GM21381 (cell line): ENCODE data around the gene MLST8.
"Not testable (repeated sequence)": the region's sequence is repeated elsewhere in the genome, so short reads cannot be mapped to it uniquely, and the experiment has no call there.

ENCODE experiments used
- ATAC-seq: cut with Tn5 transposase; IDR thresholded peaks from one replicate; pipeline ENCODE4 v1.9.1; 2021; ENCODE audit warnings: mild to moderate bottlenecking, moderate library complexity; ENCODE audit not compliant: unreplicated experiment

The MLST8 gene

DNA sequence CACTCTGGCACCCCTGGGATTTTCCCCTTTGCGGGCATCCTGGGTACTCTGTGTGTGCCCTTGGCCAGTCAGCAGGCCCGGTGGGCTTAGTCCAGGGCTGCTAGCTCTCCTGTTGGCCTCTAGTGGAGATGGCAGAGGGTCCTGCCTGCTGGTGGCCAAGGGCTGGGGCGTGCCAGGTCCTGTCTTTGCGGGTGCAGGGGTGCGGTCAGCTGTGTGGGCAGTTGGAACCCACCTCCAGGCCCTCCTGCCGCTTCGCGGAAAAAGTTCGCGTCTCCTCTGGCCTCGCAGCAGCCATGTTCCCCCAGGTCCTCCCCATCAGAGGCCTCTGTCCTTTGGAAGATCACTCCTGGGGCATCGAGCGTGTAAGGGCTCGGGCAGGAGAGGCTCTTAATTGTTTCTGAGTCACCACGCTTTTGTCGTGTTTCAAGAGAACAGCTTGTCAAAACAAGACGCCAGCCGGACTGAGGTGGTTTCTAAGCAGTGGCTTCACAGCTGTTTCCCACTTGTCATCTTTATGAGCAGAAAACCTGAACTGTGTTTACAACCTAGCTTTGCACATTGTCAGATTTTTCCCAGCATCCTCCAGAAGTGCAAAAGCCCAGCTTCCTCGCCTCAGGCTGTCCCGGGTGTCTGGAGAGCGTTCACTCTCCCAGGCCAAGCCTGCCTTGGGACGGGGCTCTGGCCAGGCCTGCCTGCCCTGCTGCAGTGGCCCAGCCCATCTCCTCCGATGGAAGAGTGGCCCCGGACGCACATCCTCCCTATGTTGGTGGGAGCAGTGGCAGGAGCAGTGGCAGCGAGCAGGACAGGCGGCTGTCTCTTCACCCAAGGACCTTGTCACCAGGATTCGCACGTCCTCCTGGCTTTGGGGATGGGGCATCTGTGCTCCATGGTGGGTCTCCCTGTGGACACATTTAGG is 26.0 kb downstream of the MLST8 start:
- no peak for ATAC-seq

DNA sequence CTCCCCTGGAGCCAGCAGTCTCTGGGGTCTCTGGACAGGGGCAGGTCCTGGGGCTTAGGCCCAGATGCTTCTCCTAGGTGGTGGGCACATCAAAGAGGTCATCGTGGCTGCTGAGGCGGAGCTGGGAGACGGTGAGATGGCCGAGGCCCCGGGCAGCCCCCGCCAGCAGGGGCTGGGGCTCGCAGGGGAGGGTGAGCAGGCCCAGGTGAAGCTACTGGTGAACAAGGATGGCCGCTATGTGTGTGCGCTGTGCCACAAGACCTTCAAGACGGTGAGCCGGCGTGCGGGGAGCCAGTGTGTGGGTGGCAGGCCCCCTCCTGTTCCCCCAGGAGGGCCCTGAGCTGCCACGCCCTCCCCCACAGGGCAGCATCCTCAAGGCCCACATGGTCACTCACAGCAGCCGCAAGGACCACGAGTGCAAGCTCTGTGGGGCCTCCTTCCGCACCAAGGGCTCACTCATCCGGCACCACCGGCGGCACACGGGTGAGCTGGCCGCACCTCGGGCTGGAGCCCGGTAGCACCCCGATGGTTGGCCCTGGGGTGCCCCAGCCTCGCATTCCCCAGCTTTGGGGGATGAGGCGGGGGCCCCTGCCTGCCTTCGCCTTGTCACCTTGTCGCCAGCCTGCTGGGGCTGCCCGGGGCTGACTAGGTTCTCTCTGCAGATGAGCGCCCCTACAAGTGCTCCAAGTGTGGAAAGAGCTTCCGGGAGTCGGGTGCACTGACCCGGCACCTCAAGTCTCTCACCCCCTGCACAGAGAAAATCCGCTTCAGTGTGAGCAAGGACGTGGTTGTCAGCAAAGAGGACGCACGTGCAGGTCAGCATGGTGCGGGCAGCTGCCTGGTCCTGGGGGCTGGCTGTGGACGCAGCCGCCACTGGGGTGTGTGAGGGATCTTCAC is 27.1 kb downstream of the MLST8 start:
- ATAC-seq: no peak

DNA sequence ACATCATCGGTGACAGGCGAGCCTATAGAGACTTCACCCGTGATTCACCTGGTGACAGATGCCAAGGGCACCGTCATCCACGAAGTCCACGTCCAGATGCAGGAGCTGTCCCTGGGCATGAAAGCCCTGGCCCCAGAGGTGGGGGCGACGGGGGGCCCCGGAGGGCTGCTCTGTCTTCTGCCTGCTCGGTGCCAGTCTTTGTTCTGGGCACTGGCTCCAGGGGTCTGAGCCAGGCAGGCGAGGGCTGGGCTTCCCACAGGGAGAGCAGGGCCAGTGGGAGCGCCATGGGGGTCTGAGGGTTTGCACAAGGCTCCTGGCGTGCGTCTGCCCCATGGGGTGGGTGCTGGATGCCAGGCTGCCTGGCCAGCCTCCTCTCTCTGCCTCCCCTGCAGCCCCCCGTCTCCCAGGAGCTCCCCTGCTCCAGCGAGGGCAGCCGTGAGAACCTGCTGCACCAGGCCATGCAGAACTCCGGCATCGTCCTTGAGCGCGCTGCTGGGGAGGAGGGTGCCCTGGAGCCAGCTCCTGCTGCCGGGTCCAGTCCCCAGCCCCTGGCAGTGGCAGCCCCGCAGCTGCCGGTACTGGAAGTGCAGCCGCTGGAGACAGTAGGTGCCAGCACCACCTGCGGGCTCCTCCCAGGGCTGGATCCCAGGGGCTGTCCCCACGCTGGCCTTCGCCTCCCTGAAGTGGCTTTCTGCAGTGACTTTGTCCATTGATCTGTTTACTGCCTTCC is 28.0 kb downstream of the MLST8 start:
- ATAC-seq: no peak

DNA sequence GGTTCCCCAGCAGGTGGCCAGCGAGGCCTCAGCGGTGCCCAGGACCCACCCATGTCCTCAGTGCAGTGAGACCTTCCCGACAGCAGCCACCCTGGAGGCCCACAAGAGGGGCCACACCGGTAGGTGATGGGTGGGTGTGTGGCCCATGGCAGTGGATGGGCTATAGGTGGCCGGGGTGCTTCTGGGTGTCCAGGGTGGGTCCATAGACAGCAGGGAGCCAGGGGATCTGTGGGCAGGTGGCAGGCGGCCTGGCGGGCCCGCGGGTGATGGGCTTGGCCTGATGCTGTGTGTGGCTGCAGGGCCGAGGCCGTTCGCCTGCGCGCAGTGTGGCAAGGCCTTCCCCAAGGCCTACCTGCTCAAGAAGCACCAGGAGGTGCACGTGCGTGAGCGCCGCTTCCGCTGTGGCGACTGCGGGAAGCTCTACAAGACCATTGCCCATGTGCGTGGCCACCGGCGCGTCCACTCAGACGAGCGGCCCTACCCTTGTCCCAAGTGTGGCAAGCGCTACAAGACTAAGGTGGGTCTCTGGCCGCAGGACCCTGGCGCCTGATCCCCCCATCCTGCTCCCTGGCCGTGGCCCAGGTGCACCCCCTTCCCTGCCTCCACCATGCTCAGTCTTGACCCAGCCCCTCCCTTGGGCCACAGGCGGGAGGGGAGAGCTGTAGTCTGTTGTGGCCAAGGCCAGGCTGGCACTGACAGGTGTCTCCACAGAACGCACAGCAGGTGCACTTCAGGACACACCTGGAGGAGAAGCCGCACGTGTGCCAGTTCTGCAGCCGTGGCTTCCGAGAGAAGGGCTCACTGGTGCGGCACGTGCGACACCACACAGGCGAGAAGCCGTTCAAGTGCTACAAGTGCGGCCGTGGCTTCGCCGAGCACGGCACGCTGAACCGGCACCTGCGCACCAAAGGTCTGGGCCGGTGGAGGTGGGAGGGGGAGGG is 28.9 kb downstream of the MLST8 start:
- no peak for ATAC-seq

DNA sequence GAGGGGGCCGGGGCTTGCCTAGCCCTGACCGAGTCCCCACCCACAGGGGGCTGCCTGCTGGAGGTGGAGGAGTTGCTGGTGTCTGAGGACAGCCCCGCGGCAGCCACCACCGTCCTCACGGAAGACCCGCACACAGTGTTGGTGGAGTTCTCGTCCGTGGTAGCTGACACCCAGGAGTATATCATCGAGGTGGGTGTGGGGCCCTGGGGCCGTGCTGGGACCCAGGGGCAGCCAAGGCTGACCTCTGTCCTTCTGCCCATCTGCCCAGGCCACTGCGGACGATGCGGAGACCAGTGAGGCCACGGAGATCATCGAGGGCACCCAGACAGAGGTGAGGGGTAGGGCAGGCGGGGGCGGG is 29.5 kb downstream of the MLST8 start:
- ATAC-seq: no peak

DNA sequence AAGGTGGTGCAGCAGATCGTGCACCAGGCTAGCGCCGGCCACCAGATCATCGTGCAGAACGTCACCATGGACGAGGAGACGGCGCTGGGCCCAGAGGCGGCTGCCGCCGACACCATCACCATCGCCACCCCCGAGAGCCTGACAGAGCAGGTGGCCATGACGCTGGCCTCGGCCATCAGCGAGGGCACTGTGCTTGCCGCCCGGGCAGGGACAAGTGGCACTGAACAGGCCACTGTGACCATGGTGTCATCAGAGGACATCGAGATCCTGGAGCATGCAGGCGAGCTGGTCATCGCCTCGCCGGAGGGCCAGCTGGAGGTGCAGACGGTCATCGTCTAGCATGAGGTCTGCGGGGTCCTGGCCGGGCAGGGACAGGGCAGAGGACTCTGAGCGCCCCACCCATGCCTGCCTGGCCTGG is 30.0 kb downstream of the MLST8 start:
- no peak for ATAC-seq

DNA sequence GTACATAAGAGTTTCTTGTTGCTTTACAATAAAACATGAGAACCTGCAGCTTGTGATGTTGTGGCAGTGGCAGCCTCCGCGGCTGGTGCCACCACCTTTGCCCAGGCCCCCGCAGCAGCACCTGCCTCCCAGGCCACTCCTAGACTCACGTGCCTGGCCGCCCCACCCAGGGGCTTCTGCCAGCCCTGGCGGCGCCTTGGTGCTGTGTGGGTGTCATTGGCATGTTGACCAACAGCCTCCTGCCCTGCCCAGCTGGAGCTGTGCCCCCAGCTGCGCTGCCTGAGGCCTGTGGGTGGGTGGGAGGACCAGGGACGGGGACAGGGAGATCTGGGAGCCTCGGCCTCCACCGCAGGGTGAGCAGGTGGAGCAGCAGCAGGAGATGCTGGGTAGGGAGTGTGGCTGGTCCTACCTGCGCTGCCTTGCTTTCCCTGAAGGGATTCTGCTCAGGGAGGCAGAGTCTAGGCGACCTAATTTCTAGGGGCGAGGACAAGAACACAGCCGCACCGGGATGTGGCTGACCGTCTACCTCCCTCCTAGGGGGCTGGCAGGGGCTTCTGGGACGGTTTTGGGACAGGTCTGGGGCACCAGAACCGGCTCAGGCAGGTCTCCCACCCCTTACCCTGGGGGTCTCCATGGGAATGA is 30.6 kb downstream of the MLST8 start:
- no peak for ATAC-seq

DNA sequence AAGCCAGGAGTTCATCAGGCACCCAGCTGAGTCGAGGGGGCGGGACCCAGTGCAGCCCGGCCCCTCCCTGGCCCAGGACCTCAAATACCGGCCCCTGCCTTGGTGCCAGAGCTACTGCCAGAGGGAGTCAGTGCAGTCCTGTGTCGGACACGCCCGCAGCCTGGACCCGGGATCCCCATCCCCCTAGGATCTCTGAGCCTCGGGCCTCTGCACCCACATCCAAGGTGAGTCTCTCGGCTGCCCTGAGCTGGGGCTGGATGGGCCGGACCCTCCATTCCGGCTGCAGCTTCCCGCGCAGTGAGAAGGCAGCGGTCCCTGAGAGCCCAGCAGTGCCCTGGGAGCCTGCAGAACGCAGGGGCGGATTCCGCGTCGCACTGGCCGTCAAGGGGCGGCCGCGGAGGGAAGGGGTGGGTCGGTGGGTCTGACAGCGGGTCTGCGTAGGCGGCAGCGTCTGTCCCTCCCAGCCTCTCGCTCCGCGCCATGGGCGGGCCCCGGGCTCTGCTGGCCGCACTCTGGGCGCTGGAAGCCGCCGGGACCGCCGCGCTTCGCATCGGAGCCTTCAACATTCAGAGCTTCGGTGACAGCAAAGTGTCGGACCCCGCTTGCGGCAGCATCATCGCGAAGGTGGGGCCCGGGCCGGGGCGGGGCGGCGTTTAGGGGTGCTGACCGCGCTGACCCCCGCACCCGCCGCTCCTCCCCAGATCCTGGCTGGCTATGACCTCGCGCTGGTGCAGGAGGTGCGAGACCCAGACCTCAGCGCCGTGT is 31.3 kb downstream of the MLST8 start, which contains the start of gene DNASE1L2:
TSS of gene DNASE1L2 (plus strand) at position 108 of the 765 bp plus-strand sequence. CDS start at position 481, 373 bp downstream.
- ATAC-seq: no peak

DNA sequence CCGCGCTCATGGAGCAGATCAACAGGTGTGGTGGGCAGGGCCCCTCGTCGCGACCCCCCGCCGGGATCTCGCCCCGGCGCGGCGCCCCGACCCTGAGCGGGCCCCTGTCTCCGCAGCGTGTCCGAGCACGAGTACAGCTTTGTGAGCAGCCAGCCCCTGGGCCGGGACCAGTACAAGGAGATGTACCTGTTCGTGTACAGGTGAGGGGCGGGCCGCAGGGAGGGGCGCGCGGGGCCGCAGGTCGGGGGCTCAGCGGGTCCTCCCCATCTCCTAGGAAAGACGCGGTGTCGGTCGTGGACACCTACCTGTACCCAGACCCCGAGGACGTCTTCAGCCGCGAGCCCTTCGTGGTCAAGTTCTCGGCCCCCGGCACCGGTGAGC is 31.8 kb downstream of the MLST8 start:
- ATAC-seq: no peak

DNA sequence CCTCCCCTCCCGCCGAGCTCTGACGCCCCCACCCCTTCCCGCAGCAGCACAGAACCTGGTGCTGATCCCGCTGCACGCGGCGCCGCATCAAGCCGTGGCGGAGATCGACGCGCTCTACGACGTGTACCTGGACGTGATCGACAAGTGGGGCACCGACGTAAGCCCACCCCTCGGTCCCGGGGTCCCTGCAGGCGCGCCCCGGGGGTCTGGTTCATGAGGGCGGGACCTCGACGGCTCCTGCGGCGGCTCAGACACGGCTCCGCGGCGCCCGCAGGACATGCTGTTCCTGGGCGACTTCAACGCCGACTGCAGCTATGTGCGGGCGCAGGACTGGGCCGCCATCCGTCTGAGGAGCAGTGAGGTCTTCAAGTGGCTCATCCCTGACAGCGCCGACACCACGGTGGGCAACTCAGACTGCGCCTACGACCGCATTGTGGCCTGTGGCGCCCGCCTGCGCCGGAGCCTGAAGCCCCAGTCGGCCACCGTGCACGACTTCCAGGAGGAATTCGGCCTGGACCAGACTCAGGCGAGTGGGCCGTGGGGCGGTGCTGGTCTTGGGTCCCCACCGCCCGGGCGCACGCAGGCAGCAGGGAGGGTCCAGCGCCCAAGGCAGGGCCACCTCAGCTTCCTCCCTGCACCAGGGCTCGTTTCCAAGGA is 32.4 kb downstream of the MLST8 start:
- no peak for ATAC-seq

DNA sequence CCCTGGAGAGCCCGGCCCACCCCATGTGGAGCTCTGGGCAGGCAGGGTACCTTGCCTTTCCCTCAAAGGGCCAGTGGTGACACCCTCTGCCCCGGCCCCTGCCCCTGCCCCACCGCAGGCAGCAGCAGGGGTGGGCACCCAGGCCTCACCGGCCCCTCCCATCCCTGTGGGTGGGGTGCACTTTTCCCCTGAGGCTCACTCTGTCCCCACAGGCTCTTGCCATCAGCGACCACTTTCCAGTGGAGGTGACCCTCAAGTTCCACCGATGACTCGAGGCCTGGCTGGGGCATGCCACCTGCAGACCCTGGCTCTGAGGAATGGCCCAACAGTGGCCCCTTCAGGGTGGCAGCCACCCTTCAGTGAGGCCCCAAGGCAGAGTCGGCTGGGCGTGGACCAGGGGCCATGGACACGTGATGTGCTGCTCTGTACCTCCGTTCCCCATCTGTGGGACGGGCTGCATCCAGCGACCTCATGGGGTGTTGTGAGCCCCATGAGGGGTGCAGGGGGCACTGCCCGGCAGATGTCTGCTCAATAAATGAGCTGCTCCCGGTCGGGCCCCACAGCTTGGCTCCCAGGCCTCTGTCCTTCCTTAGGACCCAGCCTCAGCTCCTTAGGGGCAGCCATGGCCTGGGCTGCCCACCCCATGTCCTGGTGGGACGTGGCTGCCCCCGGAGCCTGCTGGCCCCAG is 33.0 kb downstream of the MLST8 start:
- no peak for ATAC-seq

DNA sequence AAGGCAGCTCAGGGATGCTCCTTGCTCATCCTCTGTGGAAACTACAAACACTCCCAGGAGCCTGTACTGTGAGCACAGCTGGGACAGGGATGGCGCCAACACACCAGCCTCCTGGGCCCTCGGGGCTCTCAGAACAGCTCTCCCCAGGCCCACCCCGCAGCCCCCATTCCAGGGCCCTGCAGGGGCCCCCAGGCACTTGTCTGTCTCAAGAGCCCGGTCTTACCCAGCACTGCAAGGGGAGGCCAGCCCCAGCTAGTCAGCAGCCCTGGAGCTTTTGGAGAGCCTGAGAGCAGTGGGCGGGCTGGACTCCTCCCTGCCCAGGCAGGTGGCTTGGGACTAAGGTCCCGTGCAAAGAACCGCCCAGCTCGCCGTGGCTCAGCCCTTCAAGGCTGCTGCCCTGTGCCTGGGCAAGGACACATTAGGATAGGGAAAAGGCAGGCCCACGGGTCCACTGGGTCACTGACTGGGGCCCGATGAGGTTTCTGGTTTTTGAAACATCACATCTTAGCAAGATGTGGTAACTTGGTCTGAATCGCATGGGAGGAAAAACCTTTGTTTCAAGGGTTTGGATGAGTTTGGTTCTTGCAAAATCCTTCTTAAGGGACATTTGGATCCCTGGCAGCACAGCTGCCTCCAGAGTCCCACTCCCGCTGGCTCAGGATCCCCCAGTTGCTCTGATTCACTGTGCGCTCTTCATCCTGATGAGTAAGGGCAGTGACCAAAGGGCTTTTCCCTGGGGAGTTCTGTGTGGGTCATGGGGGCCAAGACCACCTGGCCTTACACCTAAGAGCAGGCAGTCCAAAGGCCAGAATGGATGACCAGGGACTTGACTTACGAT is 33.8 kb downstream of the MLST8 start:
- no peak for ATAC-seq

DNA sequence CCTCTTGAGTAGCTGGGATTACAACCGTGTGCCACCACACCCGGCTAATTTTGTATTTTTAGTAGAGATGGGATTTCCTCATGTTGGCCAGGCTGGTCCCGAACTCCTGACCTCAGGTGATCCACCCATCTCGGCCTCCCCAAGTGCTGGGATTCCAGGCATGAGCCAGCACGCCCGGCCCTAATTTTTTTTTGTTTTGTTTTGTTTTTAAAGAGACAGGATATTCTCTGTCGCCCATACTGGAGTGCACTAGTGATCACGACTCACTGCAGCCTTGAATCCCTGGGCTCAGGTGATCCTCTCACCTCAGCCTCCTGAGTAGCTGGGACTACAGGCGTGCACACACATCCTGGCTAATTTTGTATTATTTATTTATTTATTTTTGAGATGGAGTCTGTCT is 35.1 kb downstream of the MLST8 start:
- not testable (repeated sequence) for ATAC-seq

DNA sequence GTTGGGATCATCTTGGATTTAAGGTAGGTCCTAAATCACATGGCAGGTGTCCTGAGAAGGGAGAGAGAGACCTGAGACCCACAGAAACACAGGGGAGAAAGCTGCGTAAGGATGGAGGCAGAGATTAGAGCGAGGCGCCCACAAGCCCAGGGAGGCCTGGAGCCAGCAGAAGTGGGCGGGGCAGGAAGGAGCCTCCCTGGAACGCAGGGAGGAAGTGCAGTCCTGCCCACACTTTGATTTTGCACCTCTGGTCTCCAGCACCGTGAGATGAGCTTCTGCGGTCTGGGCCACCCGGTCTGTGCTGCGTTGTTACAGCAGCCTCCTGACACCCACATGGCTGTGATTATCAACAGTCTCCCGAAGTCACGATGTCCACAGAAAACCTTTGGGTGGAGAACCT is 37.3 kb downstream of the MLST8 start:
- no peak for ATAC-seq

DNA sequence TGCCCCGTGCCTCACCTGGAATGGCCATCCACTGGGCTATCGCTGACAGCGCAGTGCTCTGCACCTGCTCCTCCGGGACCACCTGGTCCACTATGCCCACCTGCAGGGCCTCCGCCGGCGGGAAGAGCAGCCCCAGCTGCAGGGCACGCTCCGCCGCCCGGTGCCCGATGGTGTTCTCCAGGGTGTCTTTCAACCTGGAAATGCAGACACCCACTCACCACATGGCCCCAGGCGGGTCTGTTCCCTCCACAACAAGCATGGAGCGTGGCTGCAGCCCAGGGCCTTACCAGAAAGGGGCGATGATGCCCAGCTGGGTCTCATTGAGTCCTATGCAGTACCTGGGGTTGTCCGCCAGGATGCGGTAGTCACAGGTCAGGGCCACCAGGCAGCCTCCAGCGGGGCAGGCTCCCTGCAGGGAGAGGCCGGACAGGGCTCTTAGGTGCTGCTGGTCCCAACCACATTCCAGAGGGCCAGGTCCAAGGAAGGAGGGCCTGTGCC is 37.8 kb downstream of the MLST8 start:
- ATAC-seq: no peak

DNA sequence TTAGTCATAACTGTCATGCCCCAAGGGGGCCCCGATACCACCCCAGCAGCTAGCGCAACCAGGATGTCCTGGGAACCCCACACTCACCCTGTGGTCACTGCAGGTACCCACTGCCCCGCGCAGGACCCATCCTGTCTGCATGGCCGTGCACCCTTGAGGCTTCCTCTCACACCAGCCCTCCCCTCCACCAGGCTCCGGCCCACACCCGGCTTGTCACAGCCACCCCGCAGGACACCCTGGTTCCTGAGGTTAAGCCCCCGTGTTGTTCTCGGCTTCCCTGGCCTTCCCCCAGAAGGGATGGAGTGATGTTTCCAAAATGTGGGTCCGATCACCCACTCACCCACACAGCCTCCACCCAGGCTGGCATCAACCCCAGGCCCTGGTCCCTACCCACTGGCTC is 38.5 kb downstream of the MLST8 start:
- ATAC-seq: no peak

DNA sequence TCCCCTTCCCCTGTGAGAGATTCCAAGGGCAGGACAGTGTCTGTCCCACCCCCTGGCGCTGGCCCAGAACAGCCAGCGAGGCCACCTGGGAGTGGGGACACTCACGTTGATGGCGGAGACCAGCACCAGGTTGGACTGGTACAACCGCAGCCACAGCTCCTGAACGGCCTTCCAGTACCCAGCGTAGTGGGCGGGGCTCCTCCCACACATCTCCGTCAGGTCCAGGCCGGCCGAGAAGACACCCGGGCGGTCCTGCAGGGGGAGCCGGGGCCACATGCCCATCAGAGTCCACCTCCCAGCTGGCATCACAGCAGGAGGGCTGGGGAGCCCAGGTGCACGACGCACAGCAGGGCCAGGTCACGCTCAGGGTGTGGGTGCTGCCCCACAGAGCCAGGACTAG is 39.0 kb downstream of the MLST8 start:
- ATAC-seq: no peak
